Cardiac septum (tissue), 1 donor: ENCODE results near the gene PCDHGA11. TPM values are rescaled to one million over a fixed set of nuclear protein-coding genes. Genes with fewer than 3 reads are reported as not detected.
"Not testable (repeated sequence)": the region's sequence is repeated elsewhere in the genome, so short reads cannot be mapped to it uniquely, and the experiment has no call there.

Experiments used
- DNase-seq: peaks from one replicate; pipeline ENCODE4 v3.0.0-alpha.2; 2020; ENCODE audit warnings: low spot score
- intact Hi-C: fragments of 100-400 bp; cut with DNase I; formaldehyde crosslinking; loops from one replicate; pipeline ENCODE4 v1.14.0; 2022
- long read RNA-seq: library from polyadenylated mRNA; unstranded; transcript quantifications from one replicate; pipeline ENCODE4 v2.0.0, GENCODE V29; 2021
- total RNA-seq: library from RNA; stranded (reverse); fragmentation: NEBNext Ultra II Directional; extraction: Animal tissue kit (Norgen Biotek cat#: 25700); gene quantifications from one replicate; pipeline ENCODE4 v1.2.1, GENCODE V29; 2021
- donor health status: DM: no; HTN: no; CAD: no.

The PCDHGA11 gene
- total RNA-seq = 9.6 TPM
- long read RNA-seq = 0 reads

DNA sequence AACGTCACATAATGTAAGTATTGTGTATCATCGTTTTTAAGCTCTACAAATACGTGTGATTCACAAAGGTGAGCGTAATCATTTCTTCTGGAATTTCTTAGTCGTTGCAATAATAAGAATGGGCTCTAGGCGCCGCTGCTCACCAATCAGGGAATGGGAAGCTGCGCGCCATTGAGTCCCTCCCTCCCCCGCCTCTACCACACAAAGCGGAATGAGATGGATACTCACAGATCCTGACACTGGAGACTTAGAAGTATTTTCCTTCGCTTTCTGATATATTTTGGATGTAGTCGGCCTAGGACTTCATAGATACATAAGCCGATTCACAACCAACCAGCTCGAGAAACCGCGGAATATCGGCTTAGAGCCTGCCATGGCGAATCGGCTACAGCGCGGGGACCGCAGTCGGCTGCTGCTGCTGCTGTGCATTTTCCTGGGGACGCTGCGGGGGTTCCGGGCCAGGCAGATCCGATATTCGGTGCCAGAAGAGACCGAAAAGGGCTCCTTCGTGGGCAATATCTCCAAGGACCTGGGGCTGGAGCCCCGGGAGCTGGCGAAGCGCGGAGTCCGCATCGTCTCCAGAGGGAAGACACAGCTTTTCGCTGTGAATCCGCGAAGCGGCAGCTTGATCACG lies at the start of gene PCDHGA11:
TSS of gene PCDHGA11 (plus strand) at position 197 of the 634 bp plus-strand sequence. CDS start at position 374, 177 bp downstream.
- intact Hi-C loops = no loop called here
- DNase-seq = no peak

DNA sequence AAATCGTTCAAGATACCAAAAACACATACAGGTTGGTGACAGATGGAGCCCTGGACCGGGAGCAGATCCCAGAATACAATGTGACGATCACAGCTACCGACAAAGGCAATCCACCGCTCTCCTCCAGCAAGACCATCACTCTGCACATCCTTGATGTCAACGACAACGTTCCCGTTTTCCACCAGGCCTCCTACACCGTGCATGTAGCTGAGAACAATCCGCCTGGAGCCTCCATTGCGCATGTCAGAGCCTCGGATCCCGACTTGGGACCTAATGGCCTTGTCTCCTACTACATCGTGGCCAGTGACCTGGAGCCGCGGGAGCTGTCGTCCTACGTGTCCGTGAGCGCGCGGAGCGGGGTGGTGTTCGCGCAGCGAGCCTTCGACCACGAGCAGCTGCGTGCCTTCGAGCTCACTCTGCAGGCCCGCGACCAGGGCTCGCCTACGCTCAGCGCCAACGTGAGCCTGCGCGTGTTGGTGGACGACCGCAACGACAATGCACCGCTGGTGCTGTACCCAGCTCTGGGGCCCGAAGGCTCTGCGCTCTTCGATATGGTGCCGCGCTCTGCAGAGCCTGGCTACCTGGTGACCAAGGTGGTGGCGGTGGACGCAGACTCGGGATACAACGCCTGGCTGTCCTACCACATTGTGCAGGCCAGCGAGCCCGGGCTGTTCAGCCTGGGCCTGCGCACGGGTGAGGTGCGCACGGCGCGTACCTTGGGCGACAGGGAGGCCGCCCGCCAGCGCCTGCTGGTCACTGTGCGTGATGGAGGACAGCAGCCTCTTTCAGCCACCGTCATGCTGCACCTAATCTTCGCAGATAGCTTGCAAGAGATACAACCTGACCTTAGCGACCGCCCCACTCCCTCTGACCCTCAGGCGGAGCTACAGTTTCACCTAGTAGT lies 49.0 kb upstream of the PCDHGA11 start:
- no peak for DNase-seq
- intact Hi-C loops = loop anchor here (2.0 kb wide), 1 partner anchor 19 kb away; no protein-coding TSS in a partner anchor

DNA sequence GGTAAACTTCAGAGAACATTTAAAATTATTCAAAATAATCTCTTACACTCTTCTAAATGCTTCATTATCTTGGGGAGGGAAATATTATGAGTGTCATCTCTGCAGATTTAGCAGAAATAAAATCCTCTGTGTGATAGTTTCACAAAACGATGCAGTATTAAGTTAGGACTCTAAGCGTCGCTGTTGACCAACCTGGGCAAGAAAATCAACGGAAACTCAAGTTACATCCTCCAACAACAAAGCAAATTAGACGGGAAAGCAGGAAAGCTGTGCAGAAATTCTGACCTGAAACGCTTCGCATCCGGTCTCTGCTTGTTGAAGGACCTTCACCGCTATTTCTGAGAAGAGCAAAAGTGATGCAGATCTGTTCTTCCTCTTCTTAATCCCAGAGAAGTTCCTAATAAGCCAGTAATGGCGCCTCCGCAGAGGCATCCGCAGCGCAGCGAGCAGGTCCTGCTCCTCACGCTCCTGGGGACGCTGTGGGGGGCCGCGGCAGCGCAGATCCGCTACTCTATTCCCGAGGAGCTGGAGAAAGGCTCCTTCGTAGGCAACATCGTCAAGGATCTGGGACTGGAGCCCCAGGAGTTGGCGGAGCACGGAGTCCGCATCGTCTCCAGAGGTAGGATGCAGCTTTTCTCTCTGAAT lies 47.1 kb upstream of the PCDHGA11 start, which contains the start of gene PCDHGA6:
TSS of gene PCDHGA6 (plus strand) at position 219 of the 645 bp plus-strand sequence. CDS start at position 412, 193 bp downstream.
- DNase-seq = no peak
- intact Hi-C loops = no loop called here

DNA sequence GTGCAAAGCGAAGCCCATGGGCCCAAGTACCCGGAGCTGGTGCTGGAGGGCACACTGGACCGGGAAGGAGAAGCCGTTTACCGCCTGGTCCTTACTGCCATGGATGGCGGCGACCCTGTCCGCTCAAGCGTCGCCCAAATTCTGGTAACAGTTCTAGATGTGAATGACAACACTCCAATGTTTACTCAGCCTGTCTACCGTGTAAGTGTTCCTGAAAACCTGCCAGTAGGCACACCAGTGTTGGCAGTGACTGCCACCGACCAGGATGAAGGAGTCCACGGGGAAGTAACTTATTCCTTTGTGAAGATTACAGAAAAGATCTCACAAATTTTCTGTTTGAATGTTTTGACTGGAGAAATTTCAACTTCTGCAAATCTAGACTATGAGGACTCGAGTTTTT lies 46.2 kb upstream of the PCDHGA11 start:
- intact Hi-C loops = no loop called here
- DNase-seq = no peak

DNA sequence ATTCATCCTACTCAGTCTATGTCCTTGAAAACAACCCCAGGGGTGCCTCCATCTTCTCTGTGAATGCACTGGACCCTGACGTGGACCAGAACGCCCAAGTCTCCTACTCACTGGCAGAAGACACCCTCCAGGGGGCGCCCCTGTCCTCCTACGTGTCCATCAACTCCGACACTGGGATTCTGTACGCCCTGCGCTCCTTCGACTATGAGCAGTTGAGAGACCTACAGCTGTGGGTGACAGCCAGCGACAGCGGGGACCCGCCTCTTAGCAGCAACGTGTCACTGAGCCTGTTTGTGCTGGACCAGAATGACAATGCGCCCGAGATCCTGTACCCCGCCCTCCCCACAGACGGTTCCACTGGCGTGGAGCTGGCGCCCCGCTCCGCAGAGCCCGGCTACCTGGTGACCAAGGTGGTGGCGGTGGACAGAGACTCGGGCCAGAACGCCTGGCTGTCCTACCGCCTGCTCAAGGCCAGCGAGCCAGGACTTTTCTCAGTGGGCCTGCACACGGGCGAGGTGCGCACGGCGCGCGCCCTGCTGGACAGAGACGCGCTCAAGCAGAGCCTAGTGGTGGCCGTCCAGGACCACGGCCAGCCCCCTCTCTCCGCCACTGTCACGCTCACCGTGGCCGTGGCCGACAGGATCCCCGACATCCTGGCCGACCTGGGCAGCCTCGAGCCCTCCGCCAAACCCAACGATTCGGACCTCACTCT lies 45.3 kb upstream of the PCDHGA11 start:
- DNase-seq, intact Hi-C loops: not testable (repeated sequence)

DNA sequence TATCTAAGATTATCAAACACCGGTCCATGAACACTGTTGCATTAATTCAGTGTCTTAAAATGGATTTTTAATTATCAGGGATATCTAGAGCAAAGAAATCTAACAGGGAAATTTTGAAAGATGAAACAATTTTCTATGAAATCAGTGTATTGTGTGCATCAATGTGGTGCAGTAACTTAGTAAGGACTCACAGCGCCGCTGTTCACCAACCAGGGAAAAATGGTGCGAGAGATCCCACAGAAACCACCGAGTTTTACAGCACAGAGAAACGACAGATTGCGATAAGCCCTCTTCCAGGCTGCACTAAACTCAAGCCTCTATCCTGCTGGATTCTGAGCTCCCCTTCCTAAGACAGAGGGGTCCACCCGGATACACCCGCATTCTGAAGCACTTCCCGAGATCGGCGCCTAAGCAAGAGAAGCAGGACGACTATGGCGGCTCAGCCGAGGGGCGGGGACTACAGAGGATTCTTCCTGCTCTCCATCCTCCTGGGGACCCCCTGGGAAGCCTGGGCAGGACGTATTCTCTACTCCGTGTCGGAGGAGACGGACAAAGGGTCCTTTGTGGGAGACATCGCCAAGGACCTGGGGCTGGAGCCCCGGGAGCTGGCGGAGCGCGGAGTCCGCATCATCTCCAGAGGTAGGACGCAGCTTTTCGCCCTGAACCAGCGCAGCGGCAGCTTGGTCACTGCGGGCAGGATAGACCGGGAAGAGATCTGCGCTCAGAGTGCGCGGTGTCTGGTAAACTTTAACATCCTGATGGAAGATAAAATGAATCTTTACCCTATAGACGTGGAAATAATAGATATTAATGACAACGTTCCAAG lies 38.2 kb upstream of the PCDHGA11 start, which contains the start of gene PCDHGA7:
TSS of gene PCDHGA7 (plus strand) at position 274 of the 826 bp plus-strand sequence. CDS start at position 432, 158 bp downstream.
- DNase-seq = no peak
- intact Hi-C loops = no loop called here

DNA sequence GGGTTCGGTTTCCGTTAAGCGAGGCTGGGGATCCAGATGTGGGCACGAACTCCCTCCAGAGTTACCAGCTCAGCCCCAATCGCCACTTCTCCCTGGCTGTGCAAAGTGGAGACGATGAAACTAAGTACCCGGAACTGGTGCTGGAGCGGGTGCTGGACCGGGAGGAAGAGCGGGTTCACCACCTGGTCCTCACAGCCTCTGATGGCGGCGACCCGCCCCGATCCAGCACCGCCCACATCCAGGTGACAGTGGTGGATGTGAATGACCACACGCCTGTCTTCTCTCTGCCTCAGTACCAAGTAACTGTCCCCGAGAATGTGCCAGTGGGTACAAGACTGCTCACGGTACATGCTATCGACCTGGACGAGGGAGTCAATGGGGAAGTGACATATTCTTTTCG lies 37.5 kb upstream of the PCDHGA11 start:
- intact Hi-C loops = no loop called here
- DNase-seq = no peak

DNA sequence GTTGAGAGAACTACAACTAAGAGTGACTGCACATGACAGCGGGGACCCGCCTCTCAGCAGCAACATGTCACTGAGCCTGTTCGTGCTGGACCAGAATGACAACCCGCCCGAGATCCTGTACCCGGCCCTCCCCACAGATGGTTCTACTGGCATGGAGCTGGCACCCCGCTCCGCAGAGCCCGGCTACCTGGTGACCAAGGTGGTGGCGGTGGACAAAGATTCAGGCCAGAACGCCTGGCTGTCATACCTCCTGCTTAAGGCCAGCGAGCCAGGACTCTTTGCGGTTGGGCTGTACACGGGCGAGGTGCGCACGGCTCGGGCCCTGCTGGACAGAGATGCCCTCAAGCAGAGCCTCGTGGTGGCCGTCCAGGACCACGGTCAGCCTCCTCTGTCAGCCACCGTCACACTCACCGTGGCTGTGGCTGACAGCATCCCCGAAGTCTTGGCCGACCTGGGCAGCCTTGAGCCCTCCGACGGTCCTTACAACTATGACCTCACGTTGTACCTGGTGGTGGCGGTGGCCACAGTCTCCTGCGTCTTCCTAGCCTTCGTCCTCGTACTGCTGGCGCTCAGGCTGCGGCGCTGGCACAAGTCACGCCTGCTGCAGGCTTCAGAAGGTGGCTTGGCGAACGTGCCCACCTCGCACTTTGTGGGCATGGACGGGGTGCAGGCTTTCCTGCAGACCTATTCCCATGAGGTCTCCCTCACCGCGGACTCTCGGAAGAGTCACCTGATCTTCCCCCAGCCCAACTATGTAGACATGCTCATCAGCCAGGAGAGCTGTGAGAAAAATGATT lies 36.2 kb upstream of the PCDHGA11 start:
- no peak for DNase-seq
- intact Hi-C loops = no loop called here

DNA sequence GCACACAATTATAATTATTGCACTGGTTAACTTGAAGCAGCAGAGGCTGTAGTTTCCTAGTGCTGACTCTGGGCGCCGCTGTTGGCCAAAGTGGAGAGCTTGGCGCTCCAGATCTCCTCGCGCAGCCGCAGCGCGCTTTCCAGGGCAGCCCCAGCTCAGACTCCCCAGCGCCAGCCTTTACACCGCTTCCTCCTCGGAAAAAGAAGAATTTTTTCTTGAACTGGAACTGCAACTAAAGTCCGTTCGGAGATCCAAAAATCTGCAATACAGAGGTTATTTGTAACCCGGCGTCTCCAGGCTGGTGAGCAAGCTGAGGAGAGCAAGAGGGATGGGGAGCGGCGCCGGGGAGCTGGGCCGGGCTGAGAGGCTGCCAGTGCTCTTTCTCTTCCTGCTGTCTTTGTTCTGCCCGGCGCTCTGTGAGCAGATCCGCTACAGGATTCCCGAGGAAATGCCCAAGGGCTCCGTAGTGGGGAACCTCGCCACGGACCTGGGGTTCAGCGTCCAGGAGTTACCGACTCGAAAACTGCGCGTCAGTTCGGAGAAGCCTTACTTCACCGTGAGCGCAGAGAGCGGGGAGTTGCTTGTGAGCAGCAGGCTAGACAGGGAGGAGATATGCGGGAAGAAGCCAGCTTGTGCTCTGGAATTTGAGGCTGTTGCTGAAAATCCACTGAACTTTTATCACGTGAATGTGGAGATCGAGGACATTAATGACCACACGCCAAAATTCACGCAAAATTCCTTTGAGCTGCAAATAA lies 33.1 kb upstream of the PCDHGA11 start, which contains the start of gene PCDHGB4:
TSS of gene PCDHGB4 (plus strand) at position 142 of the 755 bp plus-strand sequence. CDS start at position 329, 187 bp downstream.
- DNase-seq, intact Hi-C loops: not testable (repeated sequence)

DNA sequence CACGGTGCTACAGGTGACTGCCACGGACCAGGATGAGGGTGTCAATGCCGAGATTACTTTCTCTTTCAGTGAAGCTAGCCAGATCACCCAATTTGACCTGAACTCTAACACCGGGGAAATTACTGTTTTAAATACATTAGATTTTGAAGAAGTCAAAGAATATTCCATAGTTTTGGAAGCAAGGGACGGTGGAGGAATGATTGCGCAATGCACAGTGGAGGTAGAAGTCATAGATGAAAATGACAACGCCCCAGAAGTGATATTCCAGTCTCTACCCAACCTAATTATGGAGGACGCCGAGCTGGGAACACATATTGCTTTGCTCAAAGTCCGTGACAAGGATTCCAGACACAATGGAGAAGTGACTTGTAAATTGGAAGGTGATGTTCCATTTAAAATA lies 32.2 kb upstream of the PCDHGA11 start:
- intact Hi-C loops = no loop called here
- DNase-seq = no peak

DNA sequence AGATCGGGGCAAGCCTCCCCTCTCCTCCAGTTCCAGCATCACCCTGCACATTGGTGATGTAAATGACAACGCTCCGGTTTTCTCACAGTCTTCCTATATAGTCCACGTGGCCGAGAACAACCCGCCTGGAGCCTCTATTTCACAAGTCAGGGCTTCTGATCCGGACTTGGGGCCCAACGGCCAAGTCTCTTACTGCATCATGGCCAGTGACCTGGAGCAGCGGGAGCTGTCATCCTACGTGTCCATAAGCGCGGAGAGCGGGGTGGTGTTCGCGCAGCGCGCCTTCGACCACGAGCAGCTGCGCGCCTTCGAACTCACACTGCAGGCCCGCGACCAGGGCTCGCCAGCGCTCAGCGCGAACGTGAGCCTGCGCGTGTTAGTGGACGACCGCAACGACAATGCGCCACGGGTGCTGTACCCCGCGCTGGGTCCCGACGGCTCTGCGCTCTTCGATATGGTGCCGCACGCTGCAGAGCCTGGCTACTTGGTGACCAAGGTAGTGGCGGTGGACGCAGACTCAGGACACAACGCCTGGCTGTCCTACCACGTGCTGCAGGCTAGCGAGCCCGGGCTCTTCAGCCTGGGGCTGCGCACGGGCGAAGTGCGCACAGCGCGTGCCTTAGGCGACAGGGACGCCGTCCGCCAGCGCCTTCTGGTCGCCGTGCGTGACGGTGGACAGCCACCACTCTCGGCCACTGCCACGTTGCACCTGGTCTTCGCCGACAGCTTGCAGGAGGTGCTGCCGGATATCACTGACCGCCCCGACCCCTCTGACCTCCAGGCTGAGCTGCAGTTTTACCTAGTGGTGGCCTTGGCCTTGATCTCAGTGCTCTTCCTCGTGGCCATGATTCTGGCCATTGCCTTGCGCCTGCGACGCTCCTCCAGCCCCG lies 31.5 kb upstream of the PCDHGA11 start:
- DNase-seq = no peak
- intact Hi-C loops = loop anchor here (2.0 kb wide), 1 partner anchor 19 kb away; the partner anchor contains the start of gene PCDHGB3

DNA sequence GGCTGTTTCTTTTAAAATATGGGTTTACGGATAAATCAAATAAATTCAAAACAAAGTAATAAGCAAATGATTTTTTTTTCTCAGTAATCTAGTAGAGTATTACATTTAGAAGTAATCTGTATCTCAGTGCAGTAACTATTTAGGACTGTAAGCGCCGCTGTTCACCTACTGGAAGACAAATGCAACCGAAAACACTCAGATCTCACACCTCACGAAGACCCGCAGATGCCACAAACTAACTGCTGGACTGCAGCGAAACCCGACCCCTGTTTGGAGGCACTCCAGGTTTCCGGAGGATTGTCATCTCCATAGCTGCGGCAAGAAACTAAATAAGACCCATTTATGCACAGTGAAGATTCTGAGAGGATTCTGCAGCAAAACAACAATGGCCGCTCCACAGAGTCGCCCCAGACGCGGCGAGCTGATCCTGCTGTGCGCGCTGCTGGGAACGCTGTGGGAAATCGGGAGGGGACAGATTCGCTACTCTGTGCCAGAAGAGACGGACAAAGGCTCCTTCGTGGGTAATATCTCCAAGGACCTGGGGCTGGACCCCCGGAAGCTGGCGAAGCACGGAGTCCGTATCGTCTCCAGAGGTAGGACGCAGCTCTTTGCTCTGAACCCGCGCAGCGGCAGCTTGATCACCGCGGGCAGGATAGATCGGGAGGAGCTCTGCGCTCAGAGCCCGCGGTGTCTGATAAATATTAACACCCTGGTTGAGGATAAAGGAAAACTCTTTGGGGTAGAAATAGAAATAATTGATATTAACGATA lies 28.2 kb upstream of the PCDHGA11 start, which contains the start of gene PCDHGA8:
TSS of gene PCDHGA8 (plus strand) at position 205 of the 770 bp plus-strand sequence. CDS start at position 386, 181 bp downstream.
- DNase-seq = no peak
- intact Hi-C loops = no loop called here

DNA sequence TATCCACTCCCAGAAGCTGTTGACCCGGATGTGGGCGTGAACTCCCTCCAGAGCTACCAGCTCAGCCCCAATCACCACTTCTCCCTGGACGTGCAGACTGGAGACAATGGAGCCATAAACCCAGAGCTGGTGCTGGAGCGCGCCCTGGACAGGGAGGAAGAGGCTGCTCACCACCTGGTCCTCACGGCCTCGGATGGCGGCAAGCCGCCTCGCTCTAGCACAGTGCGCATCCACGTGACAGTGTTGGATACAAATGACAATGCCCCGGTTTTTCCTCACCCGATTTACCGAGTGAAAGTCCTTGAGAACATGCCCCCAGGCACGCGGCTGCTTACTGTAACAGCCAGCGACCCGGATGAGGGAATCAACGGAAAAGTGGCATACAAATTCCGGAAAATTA lies 27.6 kb upstream of the PCDHGA11 start:
- intact Hi-C loops = no loop called here
- no peak for DNase-seq

DNA sequence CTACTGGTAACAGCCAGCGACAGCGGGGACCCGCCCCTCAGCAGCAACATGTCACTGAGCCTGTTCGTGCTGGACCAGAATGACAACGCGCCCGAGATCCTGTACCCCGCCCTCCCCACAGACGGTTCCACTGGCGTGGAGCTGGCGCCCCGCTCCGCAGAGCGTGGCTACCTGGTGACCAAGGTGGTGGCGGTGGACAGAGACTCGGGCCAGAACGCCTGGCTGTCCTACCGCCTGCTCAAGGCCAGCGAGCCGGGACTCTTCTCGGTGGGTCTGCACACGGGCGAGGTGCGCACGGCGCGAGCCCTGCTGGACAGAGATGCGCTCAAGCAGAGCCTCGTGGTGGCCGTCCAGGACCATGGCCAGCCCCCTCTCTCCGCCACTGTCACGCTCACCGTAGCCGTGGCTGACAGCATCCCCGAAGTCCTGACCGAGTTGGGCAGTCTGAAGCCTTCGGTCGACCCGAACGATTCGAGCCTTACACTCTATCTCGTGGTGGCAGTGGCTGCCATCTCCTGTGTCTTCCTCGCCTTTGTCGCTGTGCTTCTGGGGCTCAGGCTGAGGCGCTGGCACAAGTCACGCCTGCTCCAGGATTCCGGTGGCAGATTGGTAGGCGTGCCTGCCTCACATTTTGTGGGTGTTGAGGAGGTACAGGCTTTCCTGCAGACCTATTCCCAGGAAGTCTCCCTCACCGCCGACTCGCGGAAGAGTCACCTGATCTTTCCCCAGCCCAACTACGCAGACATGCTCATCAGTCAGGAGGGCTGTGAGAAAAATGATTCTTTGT lies 26.3 kb upstream of the PCDHGA11 start:
- DNase-seq, intact Hi-C loops: not testable (repeated sequence)
